ENCODE results near the gene PLXNA2.

The PLXNA2 gene

DNA sequence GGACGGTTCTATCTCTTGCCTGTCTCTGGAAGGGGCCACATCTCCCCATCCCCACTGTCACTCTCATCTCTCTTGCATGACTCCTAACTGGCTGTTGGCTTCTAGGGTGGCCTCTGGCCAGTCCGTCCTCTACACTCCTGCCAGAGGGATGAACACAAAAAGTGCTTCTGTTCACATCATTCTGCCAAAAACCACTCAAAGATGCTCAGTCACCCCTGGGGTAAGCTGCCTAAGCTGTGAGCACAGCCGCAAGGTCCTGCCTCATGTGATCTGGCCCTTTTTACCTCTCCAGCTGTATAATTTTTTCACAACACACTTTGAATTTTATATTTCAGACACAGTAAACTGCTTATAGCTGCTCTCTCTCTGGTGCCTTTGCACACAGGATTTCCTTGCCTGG, 235.7 kb downstream of the PLXNA2 start:
- DNase-seq: no peak

DNA sequence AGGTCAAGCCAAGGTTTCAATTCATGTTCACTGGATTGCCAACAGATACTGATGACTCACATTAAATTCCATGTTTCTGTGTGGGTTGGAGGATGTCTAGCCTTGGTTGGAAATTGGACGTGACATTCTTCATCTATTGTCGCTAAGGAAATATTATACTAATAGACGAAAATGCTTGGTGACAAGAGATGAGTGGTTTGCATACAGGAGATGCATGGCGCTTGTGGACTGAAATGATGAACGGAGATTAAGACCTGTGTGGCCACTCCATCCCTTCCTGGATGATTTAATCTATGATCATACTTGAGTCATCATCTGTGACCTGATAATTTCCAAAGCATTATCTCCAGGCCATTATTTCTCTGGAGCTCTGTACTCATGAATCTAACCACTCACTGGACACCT, 236.2 kb downstream of the PLXNA2 start:
- no peak for DNase-seq

DNA sequence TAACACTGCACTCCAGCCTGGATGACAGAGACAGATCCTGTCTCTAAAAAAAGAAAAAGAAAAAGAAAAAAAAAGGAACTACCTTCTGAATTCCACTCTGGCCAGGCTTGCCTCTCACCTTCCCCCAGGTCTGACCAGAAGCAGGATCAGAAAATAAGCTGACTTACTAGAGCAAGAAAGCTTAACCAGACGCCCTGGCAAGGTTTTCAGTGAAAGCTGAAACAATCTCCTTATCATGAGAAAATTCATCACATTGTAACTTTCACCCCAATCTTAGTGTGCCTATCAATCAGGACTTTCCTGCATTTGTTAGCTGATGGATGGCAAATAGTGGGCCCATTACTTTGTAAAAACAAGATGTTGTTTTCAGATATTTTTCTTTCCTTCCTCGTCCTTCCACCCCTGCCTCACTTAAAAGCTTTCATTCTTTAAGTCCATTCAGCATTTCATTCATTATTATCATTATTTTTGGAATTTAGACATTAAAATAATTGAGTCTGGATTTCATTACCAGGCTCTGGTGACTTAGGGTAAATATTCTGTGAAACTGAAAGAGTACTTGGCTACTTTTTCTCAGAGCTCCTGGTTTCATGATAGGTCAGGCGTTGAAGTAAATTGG, 236.8 kb downstream of the PLXNA2 start:
- DNase-seq: no peak

- no peak for DNase-seq
These were observed 237.8 kb downstream of the PLXNA2 start for GRCh38 chr1:208006258-208006920.

- no peak for DNase-seq
These were observed 239.3 kb downstream of the PLXNA2 start for GRCh38 chr1:208004851-208005250.

DNA sequence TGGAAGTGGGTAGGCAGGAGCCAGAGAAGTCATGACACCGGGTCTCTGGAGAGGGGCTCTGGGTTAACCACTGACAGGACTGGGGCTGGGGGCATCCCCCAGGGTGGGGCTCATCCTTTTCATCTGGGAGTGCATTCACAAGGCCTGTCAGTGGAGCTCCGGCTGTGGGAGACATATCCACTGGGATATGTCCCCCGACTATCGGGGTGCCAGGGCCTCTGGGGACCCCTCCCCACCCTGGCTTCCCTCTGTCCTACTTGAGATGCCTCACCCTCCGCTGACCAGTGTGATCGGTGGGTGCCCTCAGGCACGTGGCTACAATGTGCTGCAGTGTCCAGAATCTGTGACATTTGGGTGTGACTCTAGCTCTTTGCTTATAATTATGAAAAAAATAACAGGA, 240.9 kb downstream of the PLXNA2 start:
- DNase-seq: no peak

DNA sequence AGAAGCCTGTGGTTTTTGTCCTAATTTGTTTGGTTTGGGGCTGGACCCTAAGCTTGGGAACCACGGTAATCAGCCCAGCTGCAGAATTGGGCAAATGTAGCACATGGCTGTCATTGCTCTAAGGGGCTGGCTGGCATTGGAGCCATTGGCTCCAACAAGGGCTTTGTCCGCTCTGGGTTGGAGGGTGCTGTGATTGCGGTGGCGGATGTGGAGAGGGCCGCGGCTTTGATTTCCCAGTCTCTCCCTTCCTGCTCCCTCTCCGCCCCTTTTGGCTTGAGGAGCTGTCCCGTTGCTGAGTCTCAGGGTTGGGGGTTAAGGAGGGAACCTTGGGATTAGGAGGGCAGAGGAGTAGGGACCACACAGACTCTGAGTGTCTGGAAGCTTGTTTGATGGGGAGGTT, 241.5 kb downstream of the PLXNA2 start:
- no peak for DNase-seq

DNA sequence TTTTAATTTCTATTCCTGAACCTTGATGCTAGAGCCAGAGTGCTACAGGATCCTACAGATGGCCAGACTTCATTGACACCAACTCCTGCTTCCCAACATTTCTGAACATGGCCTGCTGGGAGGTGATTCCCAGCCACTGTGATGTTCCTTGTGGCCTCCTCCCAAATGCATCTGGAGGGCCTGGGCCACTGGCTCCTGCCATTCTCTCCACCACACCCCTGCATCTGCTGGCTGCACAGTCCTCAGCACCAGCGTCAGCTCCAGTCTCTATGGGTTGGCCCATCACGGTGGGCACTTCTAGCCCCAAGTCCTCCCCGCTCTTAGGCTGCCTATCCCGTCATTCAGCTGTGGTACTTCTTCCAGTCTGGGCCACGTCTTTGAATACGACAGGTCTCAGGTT, 242.1 kb downstream of the PLXNA2 start:
- DNase-seq: no peak

DNA sequence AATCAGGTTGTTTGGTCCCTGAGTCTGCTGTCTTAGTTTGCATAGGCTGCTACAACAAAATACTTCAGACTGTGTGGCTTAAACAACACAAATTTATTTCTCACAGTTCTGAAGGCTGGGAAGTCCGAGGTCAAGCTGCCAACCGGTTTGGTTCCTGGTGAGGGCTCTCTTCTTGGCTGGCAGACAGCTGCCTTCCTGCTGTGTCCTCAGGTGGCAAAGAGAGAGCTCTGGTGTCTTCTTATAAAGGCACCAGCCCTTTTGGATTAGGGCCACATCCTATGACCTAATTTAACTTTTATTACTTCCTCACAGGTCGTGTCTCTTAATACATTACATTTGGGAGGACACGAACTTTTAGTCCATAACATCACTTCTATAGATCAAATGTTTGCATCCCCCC, 243.7 kb downstream of the PLXNA2 start:
- no peak for DNase-seq

GRCh38 chr1:207999972-208000371, 244.2 kb downstream of the PLXNA2 start:
- no peak for DNase-seq

DNA sequence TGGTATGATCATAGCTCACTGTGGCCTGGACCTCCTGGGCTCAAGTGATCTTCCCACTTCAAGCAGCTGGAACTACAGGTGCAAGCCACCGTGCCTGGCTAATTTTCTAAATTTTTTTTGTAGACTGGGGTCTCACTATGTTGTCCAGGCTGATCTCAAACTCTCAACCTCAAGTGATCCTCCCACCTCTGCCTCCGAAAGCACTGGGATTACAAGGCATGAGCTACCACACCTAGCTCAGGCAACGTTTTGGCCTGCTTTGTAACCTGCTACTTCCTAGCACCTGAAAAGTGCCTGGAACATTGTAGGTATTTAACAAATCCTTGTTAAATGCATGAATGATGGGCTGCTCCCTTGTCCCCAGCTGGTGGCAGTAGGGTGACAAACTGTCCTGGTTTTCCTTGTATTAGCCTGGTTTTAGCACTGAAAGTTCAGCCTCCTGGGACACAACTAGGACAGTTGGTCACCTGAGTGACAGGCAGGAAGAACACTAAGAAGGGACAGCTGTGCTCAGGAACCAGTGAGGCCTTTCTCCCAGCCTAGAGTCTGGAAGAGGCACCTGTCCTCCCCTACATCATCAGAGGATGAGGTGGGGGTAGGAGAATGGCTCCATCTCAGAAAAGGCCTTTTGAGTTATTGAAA, 244.8 kb downstream of the PLXNA2 start:
- DNase-seq: no peak

GRCh38 chr1:207998691-207999090, 245.5 kb downstream of the PLXNA2 start:
- no peak for DNase-seq

DNA sequence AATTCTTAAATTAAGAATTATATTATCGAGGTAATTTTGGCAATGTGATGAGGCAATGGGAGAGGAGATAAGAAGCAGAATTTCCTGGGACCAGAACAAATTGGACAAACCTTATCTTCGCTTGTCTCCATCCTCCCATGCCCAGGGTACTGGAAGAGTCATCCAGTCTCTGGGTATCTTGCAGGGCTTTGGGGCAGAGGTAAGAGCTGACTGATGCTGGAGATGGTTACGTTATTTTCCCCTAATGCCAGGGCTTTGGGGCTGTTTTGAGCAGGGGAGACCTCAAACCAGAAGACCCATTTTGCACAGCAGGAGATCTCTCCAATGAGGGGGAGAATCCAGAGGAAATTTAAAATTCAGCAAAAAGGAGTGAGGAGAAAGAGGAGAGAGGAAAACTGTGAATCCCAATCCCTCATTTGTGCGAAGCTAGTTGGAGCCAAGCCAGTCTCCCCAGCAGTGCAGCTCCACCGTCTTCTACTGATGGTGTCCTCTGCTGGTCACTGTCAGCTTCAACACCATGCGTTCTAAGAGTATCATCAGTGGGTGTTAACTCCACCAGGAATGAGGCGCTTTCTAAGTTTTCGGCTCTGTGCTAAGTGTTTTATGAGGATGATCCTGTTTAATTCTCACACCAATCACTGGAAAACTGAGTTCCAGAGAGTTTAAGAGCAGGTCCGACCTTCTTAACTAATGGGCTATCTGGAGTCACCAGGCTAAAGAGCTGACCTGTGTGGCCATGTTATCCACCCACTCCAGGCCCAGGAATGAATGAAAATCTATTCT, 246.5 kb downstream of the PLXNA2 start:
- peak; percentile 79 for DNase-seq

- DNase-seq: no peak
These were observed 247.5 kb downstream of the PLXNA2 start for GRCh38 chr1:207996636-207997035.

DNA sequence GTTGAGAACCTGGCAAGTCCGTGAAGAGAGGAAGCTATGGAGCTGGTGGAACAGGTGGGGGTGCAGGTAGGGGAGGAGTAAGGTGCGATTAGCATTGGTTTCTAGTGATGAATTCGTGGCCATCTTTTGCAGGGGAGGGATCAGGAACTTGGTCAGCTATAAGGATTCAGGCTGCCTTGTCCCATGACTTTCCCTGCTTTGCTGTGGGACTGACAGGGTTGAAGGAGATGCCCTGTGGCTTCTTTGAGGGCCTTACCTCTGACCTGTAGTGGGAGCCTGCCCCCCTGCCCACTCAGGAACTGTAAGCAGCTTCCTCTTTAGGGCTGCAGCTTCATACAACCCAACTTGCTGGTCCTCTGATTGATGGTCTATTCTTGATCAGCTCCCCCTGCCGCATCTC, 248.6 kb downstream of the PLXNA2 start:
- no peak for DNase-seq

DNA sequence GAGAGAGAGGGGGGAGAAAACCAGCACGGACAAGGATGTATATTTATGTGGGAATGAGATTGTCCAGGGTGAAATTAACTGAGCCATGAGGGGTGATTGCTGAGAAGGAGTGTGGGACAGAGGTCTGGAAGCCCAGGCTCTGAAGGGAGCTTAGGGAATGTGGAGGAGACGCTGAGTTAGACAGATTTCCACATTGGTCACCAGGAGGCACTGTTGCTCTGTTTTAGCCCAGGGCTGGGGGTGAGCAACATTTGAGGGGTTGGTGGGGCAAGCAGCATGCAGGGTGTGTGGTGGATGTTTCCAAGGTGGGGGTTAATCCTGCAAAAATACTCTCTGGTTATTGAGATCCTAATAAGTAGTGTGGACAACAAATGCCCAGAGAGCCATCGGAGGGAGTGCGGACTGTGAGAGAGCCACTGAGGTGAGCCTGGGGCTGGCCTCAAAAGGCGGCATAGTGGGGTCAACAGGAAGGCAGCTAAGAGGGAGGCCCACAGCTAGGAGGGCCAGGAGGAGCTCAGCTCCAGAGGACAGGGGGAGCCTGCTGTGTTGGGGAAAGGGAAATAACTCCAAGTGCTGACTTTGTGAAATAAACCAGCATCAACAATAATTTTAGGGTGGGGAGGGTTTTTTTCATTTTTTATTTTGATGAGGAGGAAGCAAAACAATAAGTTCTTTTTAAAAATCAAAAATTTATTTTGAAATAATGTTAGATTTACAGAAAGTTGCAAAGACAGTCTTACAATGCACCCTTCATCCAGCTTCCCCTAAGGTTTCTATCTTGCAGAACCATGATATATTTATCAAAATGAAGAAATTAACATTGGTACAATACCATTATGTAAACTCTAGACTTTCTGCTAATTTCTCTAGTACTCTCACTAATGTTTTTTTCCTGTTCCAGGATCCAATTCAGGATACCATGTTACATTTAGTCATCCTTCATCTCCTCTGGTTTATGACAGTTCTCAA, 250.4 kb downstream of the PLXNA2 start:
- no peak for DNase-seq

- no peak for DNase-seq
These were observed 251.4 kb downstream of the PLXNA2 start for GRCh38 chr1:207992677-207993236.

GRCh38 chr1:207991583-207992026, 252.6 kb downstream of the PLXNA2 start:
- no peak for DNase-seq

DNA sequence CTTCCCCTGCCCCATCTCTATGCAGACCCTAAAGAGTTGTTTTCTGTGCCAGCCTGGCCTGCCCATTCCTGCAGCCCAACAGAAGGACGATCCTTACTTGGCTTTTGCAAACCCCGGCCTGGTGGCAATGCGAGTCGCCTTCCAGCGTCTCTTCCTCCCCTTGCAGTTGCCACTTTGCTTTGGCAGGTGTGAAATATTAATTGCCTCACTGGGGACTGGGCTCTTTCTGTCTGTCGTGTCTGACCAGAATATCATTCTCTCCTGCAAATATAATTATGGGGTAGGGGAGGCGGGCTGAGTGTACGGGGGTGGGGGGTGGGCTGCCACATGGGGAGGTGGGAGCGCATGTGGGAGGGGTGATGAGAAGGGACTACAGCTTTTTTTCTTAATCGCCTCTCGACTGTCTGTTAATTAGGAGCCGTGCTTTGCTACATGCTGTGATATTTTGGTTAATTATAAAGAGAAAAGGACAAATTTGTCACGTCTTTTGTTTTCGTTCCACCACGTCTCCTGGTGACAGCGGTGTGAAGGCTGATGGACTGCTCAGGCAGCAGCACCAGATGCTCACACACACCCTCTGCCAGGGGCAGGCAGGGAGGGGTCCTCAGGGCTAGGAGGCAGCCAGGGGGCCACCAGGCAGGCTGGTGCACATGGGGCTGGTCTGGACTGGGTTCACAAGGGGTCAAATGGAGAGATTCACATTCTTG, 253.2 kb downstream of the PLXNA2 start:
- no peak for DNase-seq

DNA sequence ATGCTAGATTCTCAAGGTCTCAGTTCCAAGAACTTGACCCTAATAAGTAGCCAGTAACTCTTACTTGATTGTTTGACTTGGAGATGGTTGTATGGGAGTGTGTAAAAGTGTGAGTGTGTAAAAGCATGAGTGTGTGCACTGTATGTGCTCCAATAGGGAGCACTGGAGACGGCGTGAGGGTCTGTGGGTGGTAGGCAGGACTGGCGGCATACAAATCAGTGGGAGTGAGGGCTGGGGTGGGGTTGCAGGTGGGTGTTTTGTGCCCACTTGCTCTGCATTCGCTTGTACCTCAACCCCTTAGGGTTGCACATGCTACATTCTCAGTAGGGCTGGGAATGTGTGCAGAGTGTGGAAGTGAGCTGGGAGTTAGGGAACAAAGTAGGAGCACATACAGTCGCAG, 253.7 kb downstream of the PLXNA2 start:
- no peak for DNase-seq
